Measurements from ENCODE around the gene NKAIN2.

DNA sequence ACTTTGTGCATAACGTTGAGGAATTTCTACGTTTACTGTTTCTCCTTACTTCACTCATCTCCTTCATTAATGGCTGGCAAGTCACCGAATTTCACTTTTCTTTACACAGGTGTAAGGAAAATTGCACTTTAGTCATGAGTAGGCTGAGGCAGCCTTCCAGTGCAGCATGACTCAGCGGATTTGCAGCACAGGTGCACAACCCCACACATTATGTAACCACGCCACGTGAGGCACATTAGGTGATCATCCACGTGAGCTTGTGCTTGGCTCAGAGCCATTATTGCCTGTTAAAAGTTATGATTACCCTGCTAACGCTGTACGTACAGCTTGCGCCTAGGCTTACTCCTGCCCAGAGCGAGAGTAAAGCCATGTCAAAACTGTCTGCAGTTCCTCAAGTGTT is 158.8 kb downstream of the NKAIN2 start:
- no peak for TF ChIP-seq POLR2A (IDR thresholded peaks at IDR 0.05; ENCODE audit: extremely low read depth, insufficient read length)
- TF ChIP-seq, protein P1, sequence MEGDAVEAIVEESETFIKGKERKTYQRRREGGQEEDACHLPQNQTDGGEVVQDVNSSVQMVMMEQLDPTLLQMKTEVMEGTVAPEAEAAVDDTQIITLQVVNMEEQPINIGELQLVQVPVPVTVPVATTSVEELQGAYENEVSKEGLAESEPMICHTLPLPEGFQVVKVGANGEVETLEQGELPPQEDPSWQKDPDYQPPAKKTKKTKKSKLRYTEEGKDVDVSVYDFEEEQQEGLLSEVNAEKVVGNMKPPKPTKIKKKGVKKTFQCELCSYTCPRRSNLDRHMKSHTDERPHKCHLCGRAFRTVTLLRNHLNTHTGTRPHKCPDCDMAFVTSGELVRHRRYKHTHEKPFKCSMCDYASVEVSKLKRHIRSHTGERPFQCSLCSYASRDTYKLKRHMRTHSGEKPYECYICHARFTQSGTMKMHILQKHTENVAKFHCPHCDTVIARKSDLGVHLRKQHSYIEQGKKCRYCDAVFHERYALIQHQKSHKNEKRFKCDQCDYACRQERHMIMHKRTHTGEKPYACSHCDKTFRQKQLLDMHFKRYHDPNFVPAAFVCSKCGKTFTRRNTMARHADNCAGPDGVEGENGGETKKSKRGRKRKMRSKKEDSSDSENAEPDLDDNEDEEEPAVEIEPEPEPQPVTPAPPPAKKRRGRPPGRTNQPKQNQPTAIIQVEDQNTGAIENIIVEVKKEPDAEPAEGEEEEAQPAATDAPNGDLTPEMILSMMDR (IDR thresholded peaks at IDR 0.05; ENCODE audit: low read depth, low read length) = no peak
